GM19328 (cell line): ENCODE results near the gene PCNX2.
"Not testable (repeated sequence)": the region's sequence is repeated elsewhere in the genome, so short reads cannot be mapped to it uniquely, and the experiment has no call there.

Source experiments
- ATAC-seq: cut with Tn5 transposase; IDR thresholded peaks from one replicate; pipeline ENCODE4 v1.9.1; 2021; ENCODE audit warnings: mild to moderate bottlenecking, moderate library complexity; ENCODE audit not compliant: unreplicated experiment

PCNX2 gene

GRCh38 chr1:233080827-233081226 lies 214.7 kb downstream of the PCNX2 start:
- not testable (repeated sequence) for ATAC-seq

- no peak for ATAC-seq
These were observed 215.2 kb downstream of the PCNX2 start for GRCh38 chr1:233080286-233080685.

- ATAC-seq, result no peak
These were observed 216.0 kb downstream of the PCNX2 start for GRCh38 chr1:233079574-233079973.

GRCh38 chr1:233078396-233078795 lies 217.1 kb downstream of the PCNX2 start:
- no peak for ATAC-seq

GRCh38 chr1:233075915-233076295 lies 219.6 kb downstream of the PCNX2 start:
- ATAC-seq, result no peak

GRCh38 chr1:233066087-233066486 lies 229.4 kb downstream of the PCNX2 start:
- ATAC-seq, result no peak

GRCh38 chr1:233065685-233066084 lies 229.8 kb downstream of the PCNX2 start:
- ATAC-seq, result no peak

- ATAC-seq, result no peak
These were observed 230.5 kb downstream of the PCNX2 start for GRCh38 chr1:233064988-233065387.

- no peak for ATAC-seq
These were observed 232.1 kb downstream of the PCNX2 start for GRCh38 chr1:233063462-233063861.

- no peak for ATAC-seq
These were observed 234.3 kb downstream of the PCNX2 start for GRCh38 chr1:233061265-233061664.

- ATAC-seq, result no peak
These were observed 235.0 kb downstream of the PCNX2 start for GRCh38 chr1:233060461-233060994.

GRCh38 chr1:233057836-233058235 lies 237.7 kb downstream of the PCNX2 start:
- no peak for ATAC-seq

GRCh38 chr1:233055879-233056641 lies 239.5 kb downstream of the PCNX2 start:
- ATAC-seq, result no peak

- ATAC-seq, result no peak
These were observed 249.9 kb downstream of the PCNX2 start for GRCh38 chr1:233045588-233045987.

GRCh38 chr1:233042834-233043233 lies 252.7 kb downstream of the PCNX2 start:
- ATAC-seq, result no peak

GRCh38 chr1:233040494-233040893 lies 255.0 kb downstream of the PCNX2 start:
- ATAC-seq, result no peak

- ATAC-seq, result no peak
These were observed 256.9 kb downstream of the PCNX2 start for GRCh38 chr1:233038581-233038980.

- ATAC-seq, result no peak
These were observed 257.7 kb downstream of the PCNX2 start for GRCh38 chr1:233037843-233038242.

GRCh38 chr1:233034836-233035235 lies 260.7 kb downstream of the PCNX2 start:
- ATAC-seq, result no peak

- no peak for ATAC-seq
These were observed 262.2 kb downstream of the PCNX2 start for GRCh38 chr1:233033361-233033760.

- no peak for ATAC-seq
These were observed 262.6 kb downstream of the PCNX2 start for GRCh38 chr1:233032916-233033315.

- no peak for ATAC-seq
These were observed 264.0 kb downstream of the PCNX2 start for GRCh38 chr1:233031521-233031920.

- ATAC-seq, result no peak
These were observed 268.5 kb downstream of the PCNX2 start for GRCh38 chr1:233027046-233027445.
